Stimulated activated CD8-positive, alpha-beta memory T cell treated with anti-CD3 and anti-CD28 coated beads, Interleukin-4, amount 100 ng/mL, for 1 hour (primary cell): ENCODE data around the gene HLA-DPA1.
"Not testable (repeated sequence)": the region's sequence is repeated elsewhere in the genome, so short reads cannot be mapped to it uniquely, and the experiment has no call there.

Experiments used
- DNase-seq, 2 donors: peaks; one replicate each; pipeline ENCODE4 v3.0.0-alpha.2; 2020; ENCODE audit warnings: low read depth in 2 of 2, low spot score in 1 of 2

HLA-DPA1 gene

DNA sequence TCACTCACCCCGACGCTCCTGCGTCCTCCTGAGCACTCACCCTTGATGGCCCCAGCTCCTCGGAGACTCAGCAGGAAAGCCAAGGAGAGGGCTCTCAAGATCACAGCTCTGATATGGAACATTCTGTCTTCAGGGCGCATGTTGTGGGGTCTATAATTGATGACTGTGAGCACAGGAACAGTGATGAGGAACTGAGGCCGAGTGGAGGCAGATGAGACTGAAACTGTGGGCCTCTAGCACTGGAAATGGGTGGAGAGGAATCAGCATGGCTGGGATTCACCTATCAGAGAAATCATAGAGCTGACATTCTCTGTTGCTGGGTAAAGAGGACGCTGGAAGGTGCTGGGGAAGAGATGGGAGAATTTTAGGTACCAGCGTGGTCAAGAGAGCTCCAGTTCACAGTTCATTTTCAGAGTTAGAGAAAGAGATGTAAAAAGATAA, at the start of gene HLA-DPA1:
HLA-DPA1 (minus strand) TSS at position 219 of the 441 bp plus-strand sequence.
- no peak for DNase-seq

DNA sequence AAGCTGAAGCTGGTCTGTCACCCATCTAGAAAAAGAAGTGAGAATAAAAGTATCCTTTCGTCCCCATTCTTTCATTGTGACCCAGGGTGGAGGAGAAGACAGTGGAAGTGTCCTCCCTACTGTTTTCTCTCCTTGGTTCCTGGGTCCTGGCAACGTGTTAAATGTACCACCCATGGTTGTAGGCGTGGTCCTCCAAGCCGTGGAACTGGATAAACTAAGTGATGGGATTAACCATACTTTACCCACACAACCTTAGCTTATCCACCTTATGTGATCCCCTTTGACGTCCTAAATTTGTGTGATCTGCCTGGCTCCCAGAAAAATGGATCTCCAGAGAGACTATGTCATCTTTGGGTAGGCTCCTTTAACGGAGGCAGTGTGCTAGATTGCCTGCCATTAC, 49.7 kb upstream of the HLA-DPA1 start:
- DNase-seq = no peak

DNA sequence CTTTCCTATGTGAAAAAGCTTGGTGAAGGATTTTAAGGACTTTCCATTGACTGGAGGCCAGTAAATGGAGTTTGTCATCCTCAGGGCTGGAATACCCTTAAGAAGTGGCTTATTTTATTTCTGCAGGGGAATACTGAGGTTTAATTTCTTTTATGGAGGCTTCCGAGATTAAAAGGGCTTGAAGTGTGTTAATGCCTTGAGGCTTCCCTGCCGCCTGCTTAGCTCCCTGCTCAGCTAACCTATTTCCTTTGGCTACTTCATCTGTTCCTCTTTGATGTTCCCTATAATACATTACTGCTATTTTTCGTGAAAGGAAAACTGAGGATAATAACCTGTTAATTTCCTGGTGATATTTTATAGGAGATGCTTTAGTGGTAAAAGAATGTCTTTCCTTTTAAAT, 46.6 kb upstream of the HLA-DPA1 start:
- DNase-seq = no peak

DNA sequence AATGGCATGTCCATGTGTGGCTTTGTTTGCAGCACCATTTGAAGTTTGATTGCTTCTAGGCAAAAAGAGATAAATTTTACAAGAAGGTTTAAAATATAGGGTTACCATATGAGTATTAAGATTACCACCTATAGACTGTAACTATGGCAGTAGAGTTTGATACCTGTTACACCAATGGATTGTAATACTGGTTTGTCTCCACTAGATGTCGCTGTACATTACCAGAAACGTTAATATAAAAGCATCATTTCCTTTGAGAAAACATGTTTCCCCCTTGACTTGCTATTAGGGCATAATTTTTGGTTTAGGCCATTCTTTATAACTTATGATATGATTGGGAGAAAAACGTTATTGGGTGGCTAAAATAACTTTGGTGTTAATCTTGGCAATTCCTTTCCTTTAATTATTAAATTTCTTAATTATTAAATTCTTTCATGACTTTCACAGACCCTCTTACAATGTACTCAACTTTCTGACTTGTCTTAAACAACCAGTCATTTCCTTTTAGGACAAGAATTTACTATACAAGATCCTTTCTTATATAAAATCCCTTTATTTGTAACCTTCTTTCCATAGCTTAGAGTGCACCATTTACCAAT, 45.2 kb upstream of the HLA-DPA1 start:
- DNase-seq = no peak

DNA sequence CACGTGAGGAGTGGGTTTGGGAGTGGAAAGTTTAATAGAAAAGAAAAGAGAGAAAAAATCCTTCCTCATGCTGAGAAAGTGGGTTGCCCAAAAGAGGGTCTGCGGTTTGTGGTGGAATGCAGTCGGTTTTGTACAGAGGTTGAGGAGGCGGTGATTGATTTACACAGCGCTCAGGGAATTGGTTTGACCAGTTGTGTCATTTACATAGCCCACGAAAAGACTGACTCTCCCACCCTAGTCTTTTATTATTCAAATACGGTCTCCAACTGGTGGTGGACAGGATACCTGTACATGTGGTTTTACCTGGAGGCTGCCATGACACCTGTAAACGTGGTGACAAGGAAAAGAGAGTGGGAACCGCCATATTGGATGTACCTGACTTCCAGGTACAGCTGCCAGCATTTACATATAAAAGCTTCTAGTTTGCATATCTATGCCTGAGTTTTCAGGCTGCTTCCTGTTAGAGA, 44.4 kb upstream of the HLA-DPA1 start:
- no peak for DNase-seq

DNA sequence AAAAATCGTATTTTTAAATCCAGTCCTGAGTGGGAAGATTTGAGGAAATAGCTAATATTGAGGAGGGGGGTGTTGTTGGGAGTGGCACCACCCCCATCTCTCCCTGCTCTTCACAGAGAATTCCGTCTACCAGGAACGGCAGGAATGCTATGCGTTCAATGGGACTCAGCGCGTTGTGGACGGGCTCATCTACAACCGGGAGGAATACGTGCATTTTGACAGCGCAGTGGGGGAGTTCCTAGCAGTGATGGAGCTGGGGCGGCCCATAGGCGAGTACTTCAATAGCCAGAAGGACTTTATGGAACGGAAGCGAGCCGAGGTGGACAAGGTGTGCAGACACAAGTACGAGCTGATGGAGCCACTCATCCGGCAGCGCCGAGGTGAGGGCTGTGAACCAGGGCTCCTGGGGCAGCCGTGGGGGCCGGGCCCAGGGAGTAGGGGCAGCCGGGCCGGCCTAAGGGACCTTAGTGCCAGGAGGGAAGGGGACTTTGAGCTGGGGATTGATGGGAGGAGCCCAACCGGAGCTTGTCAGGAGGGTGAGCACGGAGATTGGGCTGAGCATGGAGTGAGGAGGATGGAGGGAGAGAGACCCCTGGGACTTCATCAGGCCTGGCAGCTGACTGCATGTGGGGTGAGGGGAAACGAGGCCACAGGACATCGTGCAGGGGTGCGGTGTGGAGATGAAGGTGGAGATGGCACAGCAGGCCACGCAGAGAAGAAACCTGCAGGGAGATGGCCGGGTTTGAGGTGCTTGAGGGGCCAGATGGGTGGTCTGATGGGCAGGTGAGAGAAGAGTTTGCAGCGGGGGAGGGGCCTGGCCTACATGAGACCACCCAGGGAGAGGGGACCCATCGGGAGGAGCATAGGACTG, 43.6 kb upstream of the HLA-DPA1 start:
- DNase-seq = no peak

DNA sequence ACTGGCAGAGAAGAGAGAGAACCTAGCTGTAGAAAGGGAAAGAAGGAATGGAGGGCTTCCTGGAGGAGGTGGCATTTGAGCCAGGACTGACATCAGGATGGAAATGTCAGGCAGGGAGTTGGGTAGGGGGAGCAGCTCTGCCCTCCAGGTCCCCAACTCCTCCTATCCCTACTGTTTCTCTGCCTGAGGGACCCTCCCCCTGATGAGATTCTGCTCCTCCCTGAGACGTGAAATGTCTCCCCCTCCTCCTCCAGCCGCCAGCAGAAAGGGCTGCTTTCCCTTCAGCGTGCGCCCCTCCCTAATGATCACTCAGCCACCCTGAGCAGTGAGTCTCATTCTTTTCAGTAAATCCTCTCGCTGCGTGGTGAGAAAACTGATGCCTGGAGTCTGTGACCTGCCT, 43.0 kb upstream of the HLA-DPA1 start:
- DNase-seq = no peak

DNA sequence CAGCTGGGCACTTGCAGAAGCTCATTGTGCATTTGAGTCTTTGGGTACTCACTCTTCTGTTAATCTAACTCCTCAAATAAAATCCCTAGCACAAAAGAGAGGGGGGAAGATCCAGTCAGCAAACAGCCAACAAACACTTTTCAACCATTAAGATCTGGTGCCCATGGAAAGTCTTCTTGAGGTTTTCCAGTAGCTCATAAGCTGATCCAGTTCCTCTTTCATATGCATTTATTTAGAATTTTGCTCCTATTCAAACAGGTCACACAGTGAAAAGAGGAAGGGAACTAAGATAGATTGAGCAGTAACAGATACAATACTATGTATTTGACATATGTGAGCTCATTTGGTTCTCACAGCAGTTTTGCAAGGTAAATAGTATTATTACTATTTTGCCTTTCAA, 41.0 kb upstream of the HLA-DPA1 start:
- DNase-seq = no peak

DNA sequence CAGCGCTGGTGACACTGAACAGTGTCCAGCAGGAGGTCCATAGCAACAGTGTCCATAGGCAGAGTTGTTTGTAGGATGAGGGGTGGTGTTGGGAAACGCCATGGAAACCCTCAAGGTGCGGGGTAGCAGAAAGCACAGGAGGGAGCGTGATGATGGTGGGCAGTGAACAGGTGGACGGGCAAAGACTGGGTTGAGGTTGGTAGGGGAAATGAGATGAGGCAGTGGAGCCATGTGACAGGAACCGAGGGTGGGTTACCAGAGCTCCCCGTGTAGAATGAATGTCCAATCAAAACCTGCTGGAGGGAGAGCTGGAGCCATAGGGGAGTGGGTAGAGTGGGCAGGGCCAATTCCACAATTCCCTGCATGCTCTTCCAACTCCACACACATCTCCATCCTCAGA, 40.3 kb upstream of the HLA-DPA1 start:
- DNase-seq = no peak

DNA sequence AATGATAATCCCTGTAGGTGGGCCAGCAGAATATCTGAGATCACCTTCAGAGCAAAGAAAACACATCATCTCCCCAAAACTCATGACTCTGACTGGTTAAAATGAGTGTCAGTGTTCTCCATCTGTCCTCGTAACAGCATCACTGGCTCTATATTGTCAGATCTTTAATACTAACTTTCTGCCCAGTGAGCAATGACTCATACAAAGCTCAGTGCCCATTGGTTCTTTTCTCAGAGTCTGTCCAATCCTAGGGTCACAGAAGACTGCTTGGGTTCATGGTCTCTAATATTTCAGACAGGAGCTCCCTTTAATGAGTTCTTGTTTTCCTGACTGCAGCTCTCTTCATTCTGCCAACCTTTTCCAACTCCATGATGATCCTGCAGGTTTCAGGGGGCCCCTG, 38.7 kb upstream of the HLA-DPA1 start:
- no peak for DNase-seq

DNA sequence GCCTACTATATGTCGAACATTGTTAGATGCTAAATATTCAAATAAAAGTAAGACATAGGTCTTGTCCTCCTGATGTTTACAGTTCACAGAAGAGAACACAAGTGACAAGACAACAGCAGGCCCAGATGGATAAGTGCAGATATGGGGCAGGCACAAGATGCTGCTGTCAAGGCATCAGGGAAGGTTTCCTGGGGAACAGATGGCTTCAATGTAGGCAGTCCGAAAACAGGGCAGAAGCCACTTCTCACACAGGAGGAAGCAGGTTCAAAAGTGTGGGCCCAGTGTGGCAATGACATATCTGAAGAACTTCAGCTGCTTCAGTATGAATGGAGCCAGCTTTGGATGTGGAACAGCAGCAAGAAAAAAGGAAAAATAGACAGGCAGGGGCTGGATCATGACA, 34.9 kb upstream of the HLA-DPA1 start:
- no peak for DNase-seq

DNA sequence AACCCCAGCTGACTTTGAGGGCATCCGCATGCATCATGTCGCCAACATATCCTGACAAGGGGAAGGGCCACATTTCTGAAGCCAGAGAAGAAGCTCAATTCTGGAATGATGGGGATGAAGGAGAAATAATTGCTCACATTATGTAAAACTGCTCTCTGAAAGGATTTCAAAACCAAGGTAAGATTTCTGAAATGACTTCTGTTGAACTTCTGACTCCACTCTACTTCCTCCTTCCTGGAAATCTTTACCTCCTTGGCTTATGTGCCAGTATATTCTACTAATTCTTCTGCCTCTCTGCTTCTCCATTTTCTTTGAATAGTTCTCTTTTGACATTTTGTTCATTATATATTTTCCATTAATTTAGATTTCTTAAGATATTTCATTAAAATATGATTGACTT, 34.2 kb upstream of the HLA-DPA1 start:
- DNase-seq = no peak

DNA sequence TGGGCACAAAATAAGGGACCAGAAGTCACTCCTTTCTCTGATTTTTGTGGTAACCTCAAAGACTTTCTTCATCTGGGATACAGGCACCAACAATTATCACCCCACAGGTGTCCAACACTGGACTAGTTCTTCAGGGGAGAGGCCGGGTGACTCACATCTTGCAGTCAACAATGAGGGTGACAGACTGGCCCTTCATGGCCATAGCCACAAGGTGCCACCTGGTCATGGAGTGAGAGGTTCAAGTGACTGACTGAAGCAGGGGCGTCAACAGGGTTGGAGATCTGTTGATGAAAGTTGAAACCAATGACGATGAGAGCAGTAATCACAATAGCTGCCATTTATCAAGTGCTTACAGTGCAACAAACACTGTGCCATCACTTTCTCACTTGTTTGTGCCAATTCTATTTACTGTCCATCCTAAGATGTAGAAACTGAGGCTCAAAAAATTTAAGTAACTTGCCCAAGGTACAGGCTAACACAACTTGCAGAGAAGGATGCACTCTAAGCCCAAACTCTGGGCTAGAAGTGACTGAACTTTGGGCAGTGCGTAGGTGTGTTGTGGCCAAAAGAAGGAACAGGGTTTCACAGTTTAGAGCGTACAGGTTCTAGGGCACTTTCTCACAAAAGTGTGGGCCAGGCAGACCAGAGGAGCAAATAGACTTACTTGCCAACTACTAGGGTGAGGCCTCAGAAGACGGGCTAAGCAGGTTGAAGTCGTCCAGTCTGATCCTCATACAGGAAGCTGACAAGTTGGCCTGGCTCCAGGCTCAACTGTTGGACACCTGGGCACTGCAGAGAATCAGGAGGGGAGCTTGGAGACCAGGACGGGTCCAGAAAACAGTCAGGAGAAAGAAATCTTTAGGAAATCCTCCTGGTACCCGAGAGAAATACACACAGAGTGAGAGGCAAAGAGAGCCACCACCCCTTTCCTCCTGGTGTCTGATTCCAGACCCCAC, 32.7 kb upstream of the HLA-DPA1 start:
- DNase-seq = no peak

DNA sequence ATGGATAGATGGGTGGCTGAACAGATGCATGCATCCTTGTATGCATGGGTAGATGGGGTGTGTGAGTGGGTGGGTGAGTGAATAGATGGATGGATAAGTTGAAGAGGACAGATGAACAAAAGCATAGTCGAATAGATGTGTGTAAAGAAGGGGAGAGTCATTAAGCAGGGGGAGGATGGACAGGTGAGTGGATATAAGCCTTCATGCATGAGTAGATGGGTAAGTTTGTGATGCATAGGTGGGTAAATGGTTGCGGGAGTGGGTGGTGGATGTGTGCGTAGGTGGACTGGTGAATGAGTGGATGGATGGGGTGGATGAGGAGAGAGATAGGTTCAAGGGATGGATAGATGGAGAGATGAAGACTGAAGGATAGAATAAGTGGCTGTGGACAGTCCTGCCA, 31.9 kb upstream of the HLA-DPA1 start:
- DNase-seq = no peak

DNA sequence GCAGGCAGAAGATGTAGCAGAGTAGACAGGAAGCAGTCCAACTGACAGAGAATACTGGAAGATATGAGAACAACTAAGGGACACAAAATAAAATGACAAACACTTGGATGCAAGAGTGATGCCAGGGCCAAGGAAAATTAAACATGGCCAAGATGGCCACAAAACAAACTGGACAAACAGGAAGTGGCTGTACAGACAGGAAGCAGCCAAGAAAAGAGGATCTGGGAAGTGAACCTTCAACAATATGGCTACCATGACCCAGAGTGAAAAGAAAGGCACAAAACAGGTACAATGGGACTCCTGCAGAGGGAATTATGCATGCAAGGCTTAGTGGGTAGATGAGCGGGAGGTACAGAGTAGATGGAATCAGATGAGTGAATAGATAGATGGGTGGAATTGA, 31.4 kb upstream of the HLA-DPA1 start:
- DNase-seq = no peak

DNA sequence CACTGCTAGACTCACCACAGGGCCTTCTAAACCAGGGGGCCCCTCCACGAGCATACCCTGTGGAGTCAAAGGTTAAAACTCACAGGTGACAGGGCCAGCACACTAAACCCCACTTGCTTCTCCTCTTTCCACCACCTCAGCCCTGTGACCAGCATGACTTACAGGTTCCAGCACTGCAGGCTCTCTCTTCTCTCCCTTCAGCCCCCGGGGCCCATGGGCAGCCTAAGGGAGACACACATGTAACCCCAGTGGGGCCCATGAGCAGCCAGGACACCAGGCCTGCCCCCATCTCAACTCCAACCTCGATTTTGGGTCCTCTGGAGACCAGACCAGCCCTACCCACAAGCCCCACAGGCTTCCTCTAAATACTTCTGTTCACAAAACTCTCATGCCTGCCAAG, 30.3 kb upstream of the HLA-DPA1 start:
- DNase-seq = no peak

DNA sequence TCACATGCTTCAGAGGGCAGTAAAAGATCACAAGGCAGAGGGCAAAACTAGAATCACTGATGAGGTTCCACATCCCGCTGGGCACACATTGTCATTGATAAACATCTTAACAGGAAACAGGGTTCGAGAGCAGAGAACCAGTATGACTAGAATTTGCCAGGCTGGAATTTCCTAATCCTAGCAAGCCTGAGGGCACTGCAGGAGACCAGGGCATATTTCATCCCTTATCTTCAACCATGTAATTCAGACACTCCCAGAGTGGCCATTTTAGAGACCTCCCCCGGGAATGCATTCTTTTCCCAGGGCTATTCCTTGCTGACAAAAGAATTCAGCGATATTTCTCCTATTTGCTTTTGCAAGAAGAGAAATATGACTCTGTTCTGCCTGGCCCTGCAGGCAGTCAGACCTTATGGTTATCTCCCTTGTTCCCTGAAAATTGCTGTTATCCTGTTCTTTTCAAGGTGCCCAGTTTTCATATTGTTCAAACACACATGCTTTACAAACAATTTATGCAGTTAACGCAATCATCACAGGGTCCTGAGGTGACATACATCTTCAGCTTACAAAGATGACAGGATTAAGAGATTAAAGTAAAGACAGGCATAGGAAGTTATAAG, 27.8 kb upstream of the HLA-DPA1 start:
- not testable (repeated sequence) for DNase-seq

DNA sequence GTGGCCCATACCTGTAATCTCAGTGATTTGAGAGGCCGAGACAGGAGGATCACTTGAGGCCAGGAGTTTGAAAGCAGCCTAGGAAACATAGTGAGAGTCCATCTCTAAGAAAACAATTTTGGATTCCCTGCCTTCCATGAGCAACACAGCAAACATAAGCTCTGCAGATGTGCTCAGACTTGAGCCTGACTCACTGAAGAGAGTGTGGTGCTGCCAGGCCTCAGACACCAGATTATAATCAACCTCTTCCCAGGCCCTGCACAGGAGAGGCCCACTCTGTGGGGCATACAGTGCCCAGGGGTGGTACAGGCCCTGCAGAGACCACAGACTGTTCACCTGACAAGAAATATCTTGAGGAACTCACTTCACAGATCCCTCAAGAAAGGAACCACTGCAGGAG, 22.2 kb upstream of the HLA-DPA1 start:
- no peak for DNase-seq

DNA sequence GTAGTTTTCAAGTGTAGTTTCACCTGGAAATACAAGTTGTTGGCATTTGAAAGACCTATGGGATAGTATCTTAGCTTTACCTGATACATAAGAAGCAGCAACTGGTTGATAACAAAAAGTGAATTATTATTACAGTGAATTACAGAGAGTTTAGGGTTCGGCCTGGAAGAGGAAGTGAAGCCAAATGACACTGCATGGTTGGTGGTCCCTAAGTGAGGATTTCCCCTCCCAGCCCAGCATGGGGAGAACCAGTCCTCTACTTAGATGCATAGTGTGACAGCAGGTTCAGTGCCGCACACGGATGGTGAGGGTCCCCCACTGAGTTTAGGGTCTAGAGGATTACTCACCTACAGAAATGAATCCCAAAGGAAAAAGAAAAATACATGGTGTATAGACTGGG, 20.4 kb upstream of the HLA-DPA1 start:
- DNase-seq = no peak

DNA sequence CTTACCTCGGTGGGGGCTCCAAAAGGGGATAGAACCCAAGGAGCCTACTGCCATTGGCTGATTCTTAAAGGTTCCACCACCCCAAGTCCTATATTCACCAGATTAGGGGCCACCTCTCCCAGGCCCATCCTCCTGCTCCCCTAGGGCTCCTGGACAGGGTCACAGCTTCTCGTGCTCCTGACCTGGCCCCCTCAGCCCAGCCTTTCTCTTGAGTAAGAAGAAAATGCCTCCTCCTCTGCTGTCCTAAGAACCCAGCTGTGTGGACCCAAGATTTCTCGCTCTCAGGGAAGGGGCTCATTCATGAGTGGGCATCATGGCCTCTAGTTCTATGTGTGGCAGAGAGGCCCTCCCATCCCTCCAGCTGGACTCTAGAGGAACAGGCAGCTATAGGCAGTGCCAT, 18.9 kb upstream of the HLA-DPA1 start:
- no peak for DNase-seq

DNA sequence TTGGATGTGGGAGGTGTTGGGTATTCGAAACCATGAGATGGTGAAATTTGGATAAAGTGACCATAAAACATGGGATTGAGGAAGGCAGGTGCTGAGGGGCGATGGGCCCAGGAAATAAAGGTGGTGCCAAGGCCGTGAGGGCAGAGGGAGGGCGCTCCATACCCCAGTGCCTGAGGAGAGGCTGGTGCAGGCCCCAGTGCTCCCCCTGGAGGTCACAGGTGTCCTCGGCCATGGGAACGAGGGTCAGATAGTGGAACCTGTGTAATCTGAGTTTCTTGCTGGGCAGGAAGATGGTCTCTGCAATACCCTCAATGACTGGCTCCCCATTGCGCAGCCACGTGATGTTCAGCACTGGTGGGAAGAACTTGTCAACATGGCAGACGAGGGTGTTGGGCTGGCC, 18.5 kb upstream of the HLA-DPA1 start:
- peak in 1 of 2 donors; percentile 35 for DNase-seq
